ENCODE data around the gene CTNNBIP1.

CTNNBIP1 gene

GRCh38 chr1:9825093-9826074 is 84.7 kb downstream of the CTNNBIP1 start (continued):
- TF ChIP-seq PATZ1 (tag by site-specific recombination; IDR thresholded peaks at IDR 0.05) (peak; percentile 92), ZNF324 (tag by site-specific recombination; IDR thresholded peaks at IDR 0.05) (no peak), ZNF341 (tag by site-specific recombination; IDR thresholded peaks at IDR 0.05; ENCODE audit: low read depth) (peak; percentile 85), ZNF600 (tag by site-specific recombination; IDR thresholded peaks at IDR 0.05) (peak; percentile 94), GFI1B (tag by site-specific recombination; IDR thresholded peaks at IDR 0.05) (no peak), ZNF629 (tag by site-specific recombination; IDR thresholded peaks at IDR 0.05) (peak; percentile 59; the same call in 1 of the 2 replicates), WT1 (tag by site-specific recombination; IDR thresholded peaks at IDR 0.05) (peak; percentile 93), ZNF660 (tag by site-specific recombination; IDR thresholded peaks at IDR 0.05) (peak; percentile 46; the same call in 1 of the 2 replicates), SP7 (tag by site-specific recombination; IDR thresholded peaks at IDR 0.05) (peak; percentile 66), ZBTB10 (tag by site-specific recombination; IDR thresholded peaks at IDR 0.05) (peak; percentile 29; the same call in 1 of the 2 replicates), PRDM6 (tag by site-specific recombination; IDR thresholded peaks at IDR 0.05) (no peak), ZBTB20 (tag by site-specific recombination; IDR thresholded peaks at IDR 0.05) (peak; percentile 94), KLF7 (tag by site-specific recombination; IDR thresholded peaks at IDR 0.05; ENCODE audit: borderline replicate concordance) (0 out of 2 replicates have a peak, but pooled peaks have one; percentile 53), SCRT2 (tag by site-specific recombination; IDR thresholded peaks at IDR 0.05) (peak; percentile 59; the same call in 1 of the 2 replicates), KLF1 (tag by site-specific recombination; IDR thresholded peaks at IDR 0.05) (peak; percentile 87), ZNF335 (tag by site-specific recombination; conservative IDR thresholded peaks at IDR 0.05) (peak; percentile 85), ZNF366 (tag by site-specific recombination; conservative IDR thresholded peaks at IDR 0.05) (peak; percentile 79), ZNF561 (tag by site-specific recombination; IDR thresholded peaks at IDR 0.05; ENCODE audit: borderline replicate concordance) (peak; percentile 69), SP2 (tag by site-specific recombination; IDR thresholded peaks at IDR 0.05) (peak; percentile 33), ZNF658 (tag by site-specific recombination; IDR thresholded peaks at IDR 0.05) (no peak), ZBTB7A (tag by site-specific recombination; IDR thresholded peaks at IDR 0.05; ENCODE audit: low read depth) (peak; percentile 8; the same call in 1 of the 2 replicates), ZEB2 (tag by site-specific recombination; IDR thresholded peaks at IDR 0.05) (peak; percentile 49; the same call in 1 of the 2 replicates)
- TF ChIP-seq, protein P1, sequence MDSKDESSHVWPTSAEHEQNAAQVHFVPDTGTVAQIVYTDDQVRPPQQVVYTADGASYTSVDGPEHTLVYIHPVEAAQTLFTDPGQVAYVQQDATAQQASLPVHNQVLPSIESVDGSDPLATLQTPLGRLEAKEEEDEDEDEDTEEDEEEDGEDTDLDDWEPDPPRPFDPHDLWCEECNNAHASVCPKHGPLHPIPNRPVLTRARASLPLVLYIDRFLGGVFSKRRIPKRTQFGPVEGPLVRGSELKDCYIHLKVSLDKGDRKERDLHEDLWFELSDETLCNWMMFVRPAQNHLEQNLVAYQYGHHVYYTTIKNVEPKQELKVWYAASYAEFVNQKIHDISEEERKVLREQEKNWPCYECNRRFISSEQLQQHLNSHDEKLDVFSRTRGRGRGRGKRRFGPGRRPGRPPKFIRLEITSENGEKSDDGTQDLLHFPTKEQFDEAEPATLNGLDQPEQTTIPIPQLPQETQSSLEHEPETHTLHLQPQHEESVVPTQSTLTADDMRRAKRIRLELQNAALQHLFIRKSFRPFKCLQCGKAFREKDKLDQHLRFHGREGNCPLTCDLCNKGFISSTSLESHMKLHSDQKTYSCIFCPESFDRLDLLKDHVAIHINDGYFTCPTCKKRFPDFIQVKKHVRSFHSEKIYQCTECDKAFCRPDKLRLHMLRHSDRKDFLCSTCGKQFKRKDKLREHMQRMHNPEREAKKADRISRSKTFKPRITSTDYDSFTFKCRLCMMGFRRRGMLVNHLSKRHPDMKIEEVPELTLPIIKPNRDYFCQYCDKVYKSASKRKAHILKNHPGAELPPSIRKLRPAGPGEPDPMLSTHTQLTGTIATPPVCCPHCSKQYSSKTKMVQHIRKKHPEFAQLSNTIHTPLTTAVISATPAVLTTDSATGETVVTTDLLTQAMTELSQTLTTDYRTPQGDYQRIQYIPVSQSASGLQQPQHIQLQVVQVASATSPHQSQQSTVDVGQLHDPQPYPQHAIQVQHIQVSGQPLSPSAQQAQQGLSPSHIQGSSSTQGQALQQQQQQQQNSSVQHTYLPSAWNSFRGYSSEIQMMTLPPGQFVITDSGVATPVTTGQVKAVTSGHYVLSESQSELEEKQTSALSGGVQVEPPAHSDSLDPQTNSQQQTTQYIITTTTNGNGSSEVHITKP (tag by site-specific recombination; IDR thresholded peaks at IDR 0.05), result peak; percentile 84
- TF ChIP-seq, protein P2, sequence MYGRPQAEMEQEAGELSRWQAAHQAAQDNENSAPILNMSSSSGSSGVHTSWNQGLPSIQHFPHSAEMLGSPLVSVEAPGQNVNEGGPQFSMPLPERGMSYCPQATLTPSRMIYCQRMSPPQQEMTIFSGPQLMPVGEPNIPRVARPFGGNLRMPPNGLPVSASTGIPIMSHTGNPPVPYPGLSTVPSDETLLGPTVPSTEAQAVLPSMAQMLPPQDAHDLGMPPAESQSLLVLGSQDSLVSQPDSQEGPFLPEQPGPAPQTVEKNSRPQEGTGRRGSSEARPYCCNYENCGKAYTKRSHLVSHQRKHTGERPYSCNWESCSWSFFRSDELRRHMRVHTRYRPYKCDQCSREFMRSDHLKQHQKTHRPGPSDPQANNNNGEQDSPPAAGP (tag by site-specific recombination; IDR thresholded peaks at IDR 0.05), result peak; percentile 86

All from HEK293 (cell line).